Measurements from ENCODE around the gene FOXO1. TPM values are rescaled to one million over a fixed set of nuclear protein-coding genes. Genes with fewer than 3 reads are reported as not detected.
A peak's percentile ranks its signal among the peaks of the same experiment; 100 is the strongest.

The FOXO1 gene
- total RNA-seq, 4 donors from 2014 or later, result 65.6 to 87.4 (median 78.5) TPM

GRCh38 chr13:40586886-40587565 lies 79.4 kb downstream of the FOXO1 start:
- 62% methylated on average over 5 of the region's 5 CpGs for WGBS
- H3K4me3 ChIP-seq, result no peak overlapping the region
- H3K27ac ChIP-seq (replicated peaks in 1 of 4), result peak overlapping the region in 1 of 4 donors; percentile 2
- H3K4me1 ChIP-seq, result peaks cover 66 to 71% (median 68%) of the 10 kb centered on the region in 4 donors
- H3K9me3 ChIP-seq, result peaks cover 0 to 9% (median 6%) of the 10 kb centered on the region in 4 donors
- intact Hi-C loops (cut with DNase I), result no loop called here
- TF ChIP-seq CTCF (IDR thresholded peaks at IDR 0.05), result no peak
- no peak for TF ChIP-seq POLR2A (IDR thresholded peaks at IDR 0.05; ENCODE audit: low read depth)
- no peaks in the 10 kb centered on the region for H3K36me3 ChIP-seq
- no peaks in the 10 kb centered on the region for H3K27me3 ChIP-seq
- no peak for DNase-seq (ENCODE audit: extremely low spot score)

GRCh38 chr13:40585911-40586471 lies 80.5 kb downstream of the FOXO1 start:
- no peak overlapping the region for H3K4me3 ChIP-seq
- H3K27me3 ChIP-seq, result no peaks in the 10 kb centered on the region
- TF ChIP-seq EP300 (IDR thresholded peaks at IDR 0.05) (no peak), CTCF (IDR thresholded peaks at IDR 0.05) (no peak), POLR2AphosphoS5 (IDR thresholded peaks at IDR 0.05) (no peak), POLR2A (IDR thresholded peaks at IDR 0.05; ENCODE audit: low read depth) (no peak)
- WGBS, result 47% methylated on average over 1 of the region's 1 CpG
- intact Hi-C loops (cut with DNase I), result no loop called here
- peaks cover 64 to 70% (median 67%) of the 10 kb centered on the region in 4 donors for H3K4me1 ChIP-seq
- peaks cover 0 to 9% (median 6%) of the 10 kb centered on the region in 4 donors for H3K9me3 ChIP-seq
- no peaks in the 10 kb centered on the region for H3K36me3 ChIP-seq
- H3K27ac ChIP-seq (replicated peaks in 1 of 4), result no peak overlapping the region
- peak; percentile 29 for DNase-seq (ENCODE audit: extremely low spot score)

GRCh38 chr13:40583738-40584137 lies 82.7 kb downstream of the FOXO1 start:
- TF ChIP-seq POLR2A (IDR thresholded peaks at IDR 0.05; ENCODE audit: low read depth), result no peak
- no peak for TF ChIP-seq POLR2AphosphoS5 (IDR thresholded peaks at IDR 0.05)
- no peak for TF ChIP-seq CTCF (IDR thresholded peaks at IDR 0.05)
- no peak for TF ChIP-seq EP300 (IDR thresholded peaks at IDR 0.05)
- H3K27ac ChIP-seq (replicated peaks in 1 of 4), result no peak overlapping the region
- intact Hi-C loops (cut with DNase I), result no loop called here

GRCh38 chr13:40582531-40582930 lies 83.9 kb downstream of the FOXO1 start:
- WGBS, result 100% methylated on average over 2 of the region's 2 CpGs
- no peak for TF ChIP-seq POLR2A (IDR thresholded peaks at IDR 0.05; ENCODE audit: low read depth)
- no peak for TF ChIP-seq CTCF (IDR thresholded peaks at IDR 0.05)
- TF ChIP-seq POLR2AphosphoS5 (IDR thresholded peaks at IDR 0.05), result no peak
- no peak for TF ChIP-seq EP300 (IDR thresholded peaks at IDR 0.05)
- no peaks in the 10 kb centered on the region for H3K27me3 ChIP-seq
- no peak overlapping the region for H3K27ac ChIP-seq (replicated peaks in 1 of 4)
- peaks cover 55 to 64% (median 62%) of the 10 kb centered on the region in 4 donors for H3K4me1 ChIP-seq
- no peak overlapping the region for H3K4me3 ChIP-seq
- H3K36me3 ChIP-seq, result no peaks in the 10 kb centered on the region
- DNase-seq (ENCODE audit: extremely low spot score), result no peak
- peaks cover 0 to 9% (median 6%) of the 10 kb centered on the region in 4 donors for H3K9me3 ChIP-seq
- intact Hi-C loops (cut with DNase I), result no loop called here

More at GRCh38 chr13:40583738-40584137, 82.7 kb downstream of the FOXO1 start:
- H3K36me3 ChIP-seq, result no peaks in the 10 kb centered on the region
- no peaks in the 10 kb centered on the region for H3K27me3 ChIP-seq
- DNase-seq (ENCODE audit: extremely low spot score), result peak; percentile 19
- no peak overlapping the region for H3K4me3 ChIP-seq
- H3K9me3 ChIP-seq, result peaks cover 0 to 9% (median 6%) of the 10 kb centered on the region in 4 donors
- peaks cover 55 to 64% (median 62%) of the 10 kb centered on the region in 4 donors for H3K4me1 ChIP-seq

Data from esophagus muscularis mucosa (tissue), 4 donors.